ENCODE results near the gene AKIRIN2.

Gene AKIRIN2

DNA sequence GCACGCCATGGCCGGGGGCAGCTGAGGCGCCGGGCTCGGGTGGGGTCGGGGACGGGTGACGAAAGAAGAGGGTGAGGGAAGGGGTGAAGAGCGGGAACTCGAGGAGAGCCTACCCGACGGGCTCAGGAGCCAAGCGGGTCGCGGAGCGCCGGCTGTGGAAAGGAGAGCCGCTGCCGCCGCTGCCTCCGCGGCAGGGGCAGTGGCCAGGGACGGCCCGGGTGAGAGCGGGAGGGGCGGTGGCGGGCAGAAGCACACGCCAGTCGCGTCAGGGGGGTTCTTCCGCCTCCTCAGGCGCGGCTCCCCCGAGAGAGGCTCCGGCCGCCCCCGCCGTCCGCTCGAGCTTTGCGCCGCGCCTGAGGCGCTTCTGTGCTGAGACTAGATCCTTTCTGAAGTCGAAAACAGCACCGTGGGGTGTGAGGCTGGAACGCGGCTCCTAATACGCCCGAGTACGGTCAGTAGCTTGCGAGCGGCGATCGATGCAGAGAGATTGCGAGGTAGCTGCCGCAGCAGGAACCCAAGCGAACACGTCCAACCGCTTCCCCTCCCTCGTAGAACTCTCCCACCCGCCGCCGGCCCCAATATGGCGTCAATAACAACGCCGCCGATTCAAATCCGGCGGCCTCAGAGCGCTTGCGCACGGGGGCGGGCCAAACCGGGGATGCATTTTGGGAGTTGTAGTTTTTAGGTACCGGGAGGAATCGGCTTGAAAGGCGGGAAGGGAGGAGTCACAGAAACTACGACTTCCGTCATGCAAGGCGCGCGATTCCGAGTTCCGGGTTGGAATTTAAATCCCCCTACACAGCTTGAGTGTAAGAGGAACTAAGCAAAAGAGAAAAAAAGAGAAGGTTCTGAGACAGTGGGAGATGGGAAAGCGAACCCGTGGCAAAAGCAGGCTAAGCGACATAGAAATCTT is at the start of gene AKIRIN2:
Gene AKIRIN2 (minus strand): TSS at position 558 of the 913 bp plus-strand sequence. CDS start 549 bp downstream, at position 9.
- peak; percentile 99 for DNase-seq

- no peak for DNase-seq
Measured at GRCh38 chr6:87747646-87748045, 45.6 kb upstream of the AKIRIN2 start.

DNA sequence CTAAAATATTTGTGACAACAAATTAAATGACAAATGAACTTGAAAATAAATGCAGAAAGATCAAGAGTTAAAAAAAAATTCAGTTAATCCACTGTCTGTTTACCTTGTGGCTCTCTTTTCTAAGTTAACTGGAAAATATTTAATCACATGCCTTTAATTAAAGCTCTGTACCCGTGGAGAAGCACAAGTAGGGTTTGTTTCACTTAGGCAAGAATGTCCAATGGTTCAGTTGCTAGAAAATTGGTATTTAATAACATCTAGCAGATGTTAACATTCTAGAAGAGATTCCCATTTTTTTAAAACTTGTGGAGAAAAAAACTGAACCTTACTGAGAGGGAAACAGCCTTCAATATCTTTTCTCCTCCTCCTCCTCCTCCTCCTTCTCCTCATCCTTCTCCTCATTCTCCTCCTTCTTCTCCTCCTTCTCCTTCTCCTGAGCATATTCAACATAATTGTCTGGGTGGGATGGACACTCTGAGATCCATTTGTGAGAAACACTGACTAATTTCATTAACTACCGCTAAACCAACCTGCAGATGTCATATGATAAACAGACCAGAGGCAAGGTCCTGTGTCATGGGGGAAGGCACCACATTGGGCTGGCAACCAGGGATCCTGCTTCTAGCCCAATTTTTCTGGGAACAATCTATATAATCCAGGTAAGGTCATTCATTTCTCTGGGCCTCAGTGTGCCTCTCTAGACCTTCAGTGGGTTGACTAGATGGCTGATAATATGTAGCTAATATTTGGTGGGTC is 44.1 kb upstream of the AKIRIN2 start:
- DNase-seq, result no peak

DNA sequence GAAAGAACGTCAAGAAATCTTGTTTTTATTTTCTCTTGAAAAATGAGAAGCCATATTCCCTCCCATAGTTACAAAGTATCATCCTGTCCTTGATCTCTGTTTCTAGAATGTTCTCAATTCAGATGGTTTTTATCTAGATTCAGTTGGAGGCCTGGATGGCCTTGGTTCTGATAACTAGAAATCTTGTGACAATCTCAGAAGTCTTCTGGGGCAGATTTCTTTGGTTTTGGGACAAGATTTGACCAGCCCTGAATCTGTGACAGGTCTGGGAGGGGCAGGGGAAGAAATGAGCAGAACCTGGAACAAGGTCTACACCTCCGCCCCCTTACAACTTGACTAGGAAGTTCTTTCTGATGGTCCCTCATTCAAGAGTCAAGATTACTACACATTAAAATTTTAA is 41.4 kb upstream of the AKIRIN2 start:
- no peak for DNase-seq

DNA sequence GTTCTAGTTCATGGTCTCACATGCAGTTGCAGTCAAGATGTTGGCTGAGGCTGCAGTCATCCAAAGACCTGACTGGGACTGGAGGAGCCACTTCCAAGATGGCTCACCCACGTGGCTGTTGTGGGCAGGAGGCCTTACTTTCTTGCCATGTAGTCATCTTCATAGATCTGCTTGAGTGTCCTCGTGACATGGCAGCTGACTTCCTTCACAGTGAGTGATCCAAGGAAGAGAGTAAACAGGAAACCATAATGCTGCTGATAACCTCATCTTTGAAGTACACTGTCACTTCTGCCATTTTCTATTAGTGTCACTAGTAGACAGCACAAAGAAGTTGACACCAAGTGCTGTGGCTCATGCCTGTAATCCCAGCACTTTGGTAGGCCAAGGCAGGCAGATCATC is 40.1 kb upstream of the AKIRIN2 start:
- peak; percentile 92 for DNase-seq

DNA sequence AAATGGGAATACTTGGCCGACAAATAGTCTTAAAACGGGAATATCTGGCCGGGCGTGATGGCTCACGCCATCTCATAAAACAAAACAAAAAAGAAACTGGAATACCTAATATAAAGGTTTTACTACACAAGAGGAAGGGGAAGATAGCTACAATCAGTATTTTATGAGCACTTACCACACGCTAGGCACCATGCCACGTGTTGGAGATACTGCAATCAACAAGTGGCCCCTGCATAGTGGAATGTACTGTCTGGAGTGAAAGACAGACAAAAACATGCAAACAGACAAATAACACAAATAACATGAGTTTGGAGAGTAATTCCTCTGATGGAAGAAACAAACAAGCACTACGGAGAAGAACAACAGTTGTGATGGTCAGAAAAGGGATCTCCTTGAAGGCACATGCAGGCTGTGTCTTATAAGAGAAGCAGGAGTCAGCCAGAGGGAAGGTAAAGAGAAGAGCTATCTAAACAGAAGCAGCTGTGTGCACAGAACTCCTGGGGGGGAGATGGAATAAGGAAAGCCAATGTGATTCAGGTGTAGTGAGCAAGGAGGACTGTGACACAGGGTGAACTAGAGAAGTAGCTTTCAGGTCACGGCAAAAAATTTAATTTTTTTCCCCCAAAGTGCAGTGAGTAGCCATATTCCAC is 39.1 kb upstream of the AKIRIN2 start:
- DNase-seq, result no peak

GRCh38 chr6:87738744-87739143 is 36.7 kb upstream of the AKIRIN2 start:
- DNase-seq, result peak; percentile 82

DNA sequence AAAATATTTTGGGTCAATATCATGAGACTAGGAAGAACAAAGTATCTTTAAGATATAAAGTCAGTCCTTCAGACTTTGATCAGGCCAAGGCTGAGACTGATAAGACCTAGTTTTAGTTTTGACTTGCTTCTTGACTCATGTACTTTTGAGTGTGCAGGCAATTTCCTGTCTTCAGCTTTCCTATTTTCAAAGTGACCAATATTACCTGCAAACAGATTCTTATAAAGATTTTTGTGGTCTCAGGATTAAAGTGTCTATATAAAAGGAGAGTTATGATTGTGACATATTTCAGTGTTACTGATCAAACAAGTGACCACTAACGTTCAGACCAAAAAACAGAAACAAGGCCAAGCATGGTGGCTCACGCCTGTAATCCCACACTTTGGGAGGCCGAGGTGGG is 36.0 kb upstream of the AKIRIN2 start:
- peak; percentile 87 for DNase-seq

GRCh38 chr6:87736809-87737540 is 34.9 kb upstream of the AKIRIN2 start:
- DNase-seq, result peak; percentile 80

- DNase-seq, result peak; percentile 84
Measured at GRCh38 chr6:87731818-87732661, 30.0 kb upstream of the AKIRIN2 start.

DNA sequence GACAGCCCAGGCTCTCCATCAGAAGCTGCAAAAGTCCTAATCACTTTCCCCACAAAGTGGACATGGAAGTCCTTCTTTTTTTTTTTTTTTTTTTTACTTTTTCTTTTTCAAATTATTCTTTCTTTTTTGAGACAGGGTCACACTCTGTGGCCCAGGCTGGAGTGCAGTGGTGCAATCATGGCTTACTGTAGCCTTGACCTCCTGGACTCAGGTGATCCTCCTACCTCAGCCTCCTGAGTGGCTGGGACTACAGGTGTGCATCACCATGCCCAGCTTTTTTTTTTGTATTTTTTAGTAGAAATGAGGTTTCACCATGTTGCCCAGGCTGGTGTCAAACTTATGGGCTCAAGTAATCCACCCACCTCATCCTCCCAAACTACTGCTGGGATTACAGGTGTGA is 29.0 kb upstream of the AKIRIN2 start:
- DNase-seq, result no peak

DNA sequence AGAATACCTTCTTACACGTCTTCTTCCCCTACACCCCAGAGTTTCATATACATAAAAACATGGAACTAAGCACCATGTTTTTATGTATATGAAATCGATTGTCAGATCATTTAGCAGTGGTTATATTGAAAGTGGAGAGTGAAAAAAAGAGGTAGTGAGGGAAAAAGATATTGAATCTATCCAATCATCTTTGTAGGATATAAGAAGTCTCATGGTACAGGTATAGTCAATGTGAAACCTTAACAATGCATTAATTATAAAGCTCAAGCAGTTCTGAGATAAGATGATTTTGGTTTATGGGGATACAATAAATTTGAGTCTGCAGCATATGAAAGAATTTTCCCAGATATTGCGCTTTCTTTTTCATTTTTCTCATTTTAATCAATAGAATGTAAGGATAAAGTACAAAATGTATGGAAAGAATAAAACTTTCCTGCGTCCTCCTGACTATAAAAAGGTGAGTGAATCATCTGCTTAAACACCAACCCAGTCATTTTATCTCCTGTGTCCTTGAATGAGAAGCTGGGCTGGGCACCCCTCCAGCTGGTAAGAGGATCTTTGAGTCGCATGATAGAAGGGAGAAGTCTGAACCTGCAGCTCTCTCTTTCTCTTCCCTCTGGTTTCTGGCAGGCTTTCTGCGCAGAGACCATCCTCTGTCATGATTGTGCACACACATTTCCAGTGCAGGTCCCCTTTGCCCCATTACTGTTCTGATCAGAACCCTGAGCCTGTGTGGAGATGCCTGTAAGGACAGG is 28.1 kb upstream of the AKIRIN2 start:
- peak; percentile 44 for DNase-seq

GRCh38 chr6:87728706-87729105 is 26.7 kb upstream of the AKIRIN2 start:
- DNase-seq, result no peak

- peak; percentile 77 for DNase-seq
Measured at GRCh38 chr6:87724983-87725811, 23.2 kb upstream of the AKIRIN2 start.

DNA sequence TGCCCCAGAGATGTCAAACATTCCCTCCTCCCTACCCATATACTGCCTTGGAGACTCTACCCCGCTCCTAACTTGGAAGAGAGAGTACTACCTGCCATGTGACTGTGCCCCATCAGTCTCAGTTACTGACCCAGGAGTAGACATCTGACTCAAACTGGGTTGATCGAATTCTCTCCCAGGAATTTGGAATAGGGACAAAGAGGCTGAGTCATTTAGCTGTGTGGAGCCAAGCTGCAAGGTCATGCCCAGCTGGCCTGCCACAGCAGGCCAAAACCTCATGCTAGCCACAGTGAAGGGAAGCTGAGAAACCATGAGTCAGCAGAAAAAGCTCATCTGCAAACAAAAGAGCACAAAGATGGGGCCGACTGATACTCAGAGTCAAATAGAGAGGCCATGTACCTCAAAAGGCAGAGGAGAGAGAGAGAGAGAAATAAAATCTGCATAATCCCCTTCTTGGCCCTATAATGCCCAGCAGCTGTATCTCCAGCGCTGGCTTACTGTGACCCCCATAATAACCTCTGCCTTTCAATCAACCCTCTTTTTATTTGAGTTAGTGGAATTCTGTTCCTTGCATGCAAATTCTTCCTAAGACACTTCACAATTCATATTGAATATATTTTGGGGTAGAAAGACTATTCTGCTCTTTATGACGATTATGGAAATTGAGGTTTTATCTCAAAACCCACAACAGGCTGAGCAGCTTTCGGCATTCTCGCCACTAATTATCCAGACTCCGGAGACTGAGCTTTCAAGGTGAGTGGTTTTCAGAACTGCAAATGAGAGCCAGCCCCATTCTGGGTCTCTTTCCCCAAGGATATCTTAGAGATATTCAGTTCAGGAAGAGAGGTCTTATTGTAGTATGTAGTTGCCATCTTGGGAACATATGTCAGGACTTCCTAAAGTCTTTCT is 21.4 kb upstream of the AKIRIN2 start:
- peak; percentile 84 for DNase-seq

DNA sequence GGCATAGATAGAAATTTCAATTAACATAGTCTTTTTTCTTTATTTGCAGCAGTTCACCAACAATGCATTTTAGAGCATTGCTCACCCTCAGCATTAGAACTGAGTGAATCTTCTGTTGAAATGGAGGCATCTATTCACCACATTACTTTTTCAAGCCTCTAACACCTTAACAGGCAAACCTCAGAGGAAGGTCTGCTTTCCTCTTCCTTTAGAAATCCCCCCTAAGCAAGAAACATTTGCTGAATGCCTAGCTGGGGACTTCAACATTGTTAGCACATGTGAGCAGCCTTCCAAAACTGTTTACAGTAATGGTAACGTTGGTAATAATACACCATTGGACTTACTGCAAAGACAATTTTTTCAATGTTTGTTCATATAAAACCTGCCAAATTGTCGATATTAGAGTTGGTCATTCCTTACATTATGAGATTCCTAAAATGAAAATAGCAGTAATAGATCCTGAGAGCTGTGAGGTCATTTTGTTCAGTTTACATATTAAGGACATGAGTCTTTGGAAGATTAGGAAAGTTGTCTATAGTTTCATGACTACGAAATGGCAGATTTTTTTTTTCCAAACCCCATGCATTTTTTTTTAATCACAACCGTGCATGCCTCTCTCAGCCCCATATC is 20.6 kb upstream of the AKIRIN2 start:
- DNase-seq, result no peak

- no peak for DNase-seq
Measured at GRCh38 chr6:87721311-87721710, 19.3 kb upstream of the AKIRIN2 start.

- DNase-seq, result peak; percentile 65
Measured at GRCh38 chr6:87718662-87719433, 16.8 kb upstream of the AKIRIN2 start.

All from activated CD4-positive, alpha-beta T cell treated with anti-CD3 and anti-CD28 coated beads, Interleukin-2, amount 50 U/mL, for 16 hours (primary cell).